DMS53 treated with DMSO at 0.1 percent for 48 hours (cell line): ENCODE data around the gene SAMD11.

Source experiments
- DNase-seq: peaks from one replicate; lab custom pipeline; 2025; ENCODE audit not compliant: unreplicated experiment; lab: John Stamatoyannopoulos, UW

Gene SAMD11

DNA sequence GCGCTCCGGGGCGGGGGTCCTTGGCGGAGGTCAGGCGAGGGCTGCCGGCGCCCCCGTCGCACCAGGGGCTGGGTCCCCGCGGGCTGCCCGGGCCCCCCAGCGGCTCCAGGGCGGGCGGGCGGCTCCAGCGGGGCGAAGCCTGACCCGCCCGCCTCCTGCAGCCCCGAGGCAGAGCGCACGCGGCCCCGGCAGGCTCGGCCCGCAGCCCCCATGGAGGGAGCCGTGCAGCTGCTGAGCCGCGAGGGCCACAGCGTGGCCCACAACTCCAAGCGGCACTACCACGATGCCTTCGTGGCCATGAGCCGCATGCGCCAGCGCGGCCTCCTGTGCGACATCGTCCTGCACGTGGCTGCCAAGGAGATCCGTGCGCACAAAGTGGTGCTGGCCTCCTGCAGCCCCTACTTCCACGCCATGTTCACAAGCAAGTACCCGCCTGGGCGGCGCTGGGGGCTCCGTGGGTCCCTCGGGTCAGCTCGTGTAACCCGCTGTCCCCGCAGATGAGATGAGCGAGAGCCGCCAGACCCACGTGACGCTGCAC, 37.5 kb downstream of the SAMD11 start:
- DNase-seq = no peak

DNA sequence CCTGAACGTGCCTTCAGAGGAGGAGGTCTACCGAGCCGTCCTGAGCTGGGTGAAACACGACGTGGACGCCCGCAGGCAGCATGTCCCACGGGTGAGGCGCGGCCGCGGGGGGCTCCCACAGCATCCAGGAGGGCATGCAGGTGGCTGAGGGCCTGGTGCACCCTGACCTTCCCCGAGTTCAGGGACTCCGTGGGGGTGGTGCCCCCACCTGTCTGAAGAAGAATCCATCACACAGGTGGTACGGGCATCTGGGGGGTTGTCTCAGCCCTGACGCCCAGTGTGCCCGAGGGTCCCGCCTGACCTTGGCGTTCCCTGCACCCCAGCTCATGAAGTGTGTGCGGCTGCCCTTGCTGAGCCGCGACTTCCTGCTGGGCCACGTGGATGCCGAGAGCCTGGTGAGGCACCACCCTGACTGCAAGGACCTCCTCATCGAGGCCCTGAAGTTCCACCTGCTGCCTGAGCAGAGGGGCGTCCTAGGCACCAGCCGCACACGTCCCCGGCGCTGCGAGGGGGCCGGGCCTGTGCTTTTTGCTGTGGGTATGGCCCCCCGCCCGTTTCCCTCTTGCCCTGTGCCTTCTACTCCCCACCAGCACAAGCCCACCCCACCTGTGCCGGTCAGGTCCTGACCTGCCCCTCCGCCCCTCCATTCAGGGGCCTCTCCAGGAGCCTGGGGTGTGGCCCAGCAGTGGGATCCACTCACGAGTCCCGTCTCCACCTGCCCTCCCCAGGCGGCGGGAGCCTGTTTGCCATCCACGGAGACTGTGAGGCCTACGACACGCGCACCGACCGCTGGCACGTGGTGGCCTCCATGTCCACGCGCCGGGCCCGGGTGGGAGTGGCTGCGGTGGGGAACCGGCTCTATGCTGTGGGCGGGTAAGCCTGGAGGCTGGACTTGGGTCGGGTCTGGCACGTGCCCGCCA, 38.9 kb downstream of the SAMD11 start:
- no peak for DNase-seq

DNA sequence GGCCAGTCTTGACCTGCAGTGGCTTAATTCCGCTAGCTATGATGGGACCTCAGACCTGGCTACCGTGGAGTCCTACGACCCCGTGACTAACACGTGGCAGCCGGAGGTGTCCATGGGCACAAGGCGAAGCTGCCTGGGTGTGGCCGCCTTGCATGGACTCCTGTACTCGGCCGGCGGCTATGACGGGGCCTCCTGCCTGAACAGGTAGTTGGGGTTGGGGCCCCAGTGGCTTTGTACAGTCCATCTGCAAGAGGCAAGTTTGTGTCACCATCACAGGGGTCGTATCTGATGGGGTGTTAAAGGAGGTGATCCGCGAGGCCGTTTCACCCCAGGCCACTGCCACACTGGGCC, 39.6 kb downstream of the SAMD11 start:
- no peak for DNase-seq

DNA sequence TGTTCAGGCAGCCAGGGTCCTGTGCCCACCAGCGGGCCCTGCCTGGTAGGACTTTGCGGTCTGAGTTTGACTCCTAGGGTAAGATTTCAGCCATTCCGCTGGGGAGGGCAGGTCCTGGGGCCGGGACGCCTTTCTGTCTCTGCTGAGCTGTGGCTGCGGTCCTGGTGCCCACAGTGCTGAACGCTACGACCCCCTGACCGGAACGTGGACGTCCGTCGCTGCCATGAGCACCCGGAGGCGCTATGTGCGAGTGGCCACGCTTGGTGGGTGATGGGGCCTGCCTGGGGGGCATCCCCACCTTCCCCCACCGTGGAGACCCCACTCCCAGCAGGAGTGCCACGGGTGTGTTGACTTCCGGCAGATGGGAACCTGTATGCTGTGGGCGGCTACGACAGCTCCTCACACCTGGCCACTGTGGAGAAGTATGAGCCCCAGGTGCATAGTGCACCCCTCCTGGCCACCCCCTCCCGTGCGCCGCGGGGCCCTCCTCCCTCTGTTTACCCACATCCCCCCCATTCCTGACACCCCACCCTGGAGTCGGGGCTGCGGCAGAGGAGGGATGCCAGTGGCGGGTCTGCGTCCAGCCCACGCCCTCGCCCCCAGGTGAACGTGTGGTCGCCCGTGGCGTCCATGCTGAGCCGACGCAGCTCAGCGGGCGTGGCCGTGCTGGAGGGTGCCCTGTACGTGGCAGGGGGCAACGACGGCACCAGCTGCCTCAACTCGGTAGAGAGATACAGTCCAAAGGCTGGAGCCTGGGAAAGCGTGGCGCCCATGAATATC, 40.2 kb downstream of the SAMD11 start:
- no peak for DNase-seq

DNA sequence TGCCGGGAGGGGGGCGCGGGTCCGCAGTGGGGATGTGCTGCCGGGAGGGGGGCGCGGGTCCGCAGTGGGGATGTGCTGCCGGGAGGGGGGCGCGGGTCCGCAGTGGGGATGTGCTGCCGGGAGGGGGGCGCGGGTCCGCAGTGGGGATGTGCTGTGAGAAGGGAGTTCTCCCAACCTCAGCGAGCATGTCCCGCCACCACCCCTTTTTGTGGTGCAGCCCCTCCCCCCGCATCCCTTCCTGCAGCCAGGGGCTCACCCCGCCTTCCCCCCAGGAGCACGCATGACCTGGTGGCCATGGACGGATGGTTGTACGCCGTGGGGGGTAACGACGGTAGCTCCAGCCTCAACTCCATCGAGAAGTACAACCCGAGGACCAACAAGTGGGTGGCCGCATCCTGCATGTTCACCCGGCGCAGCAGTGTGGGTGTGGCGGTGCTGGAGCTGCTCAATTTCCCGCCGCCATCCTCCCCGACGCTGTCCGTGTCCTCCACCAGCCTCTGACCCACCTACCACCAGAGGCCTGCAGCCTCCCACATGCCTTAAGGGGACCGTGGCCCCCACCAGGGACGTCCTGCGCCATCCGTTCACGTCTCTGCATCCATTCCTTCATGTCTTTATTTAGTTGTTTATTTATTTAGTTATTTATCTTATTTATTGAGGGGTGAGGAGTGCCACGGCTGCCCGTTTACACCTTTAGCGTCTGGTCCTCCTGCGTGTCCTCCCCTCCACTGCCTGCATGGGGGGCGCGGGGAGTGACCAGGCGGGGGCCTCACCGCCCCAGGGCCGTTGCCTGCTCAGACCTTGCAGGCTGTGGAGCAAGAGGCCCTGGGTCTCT, 41.2 kb downstream of the SAMD11 start:
- DNase-seq = no peak

DNA sequence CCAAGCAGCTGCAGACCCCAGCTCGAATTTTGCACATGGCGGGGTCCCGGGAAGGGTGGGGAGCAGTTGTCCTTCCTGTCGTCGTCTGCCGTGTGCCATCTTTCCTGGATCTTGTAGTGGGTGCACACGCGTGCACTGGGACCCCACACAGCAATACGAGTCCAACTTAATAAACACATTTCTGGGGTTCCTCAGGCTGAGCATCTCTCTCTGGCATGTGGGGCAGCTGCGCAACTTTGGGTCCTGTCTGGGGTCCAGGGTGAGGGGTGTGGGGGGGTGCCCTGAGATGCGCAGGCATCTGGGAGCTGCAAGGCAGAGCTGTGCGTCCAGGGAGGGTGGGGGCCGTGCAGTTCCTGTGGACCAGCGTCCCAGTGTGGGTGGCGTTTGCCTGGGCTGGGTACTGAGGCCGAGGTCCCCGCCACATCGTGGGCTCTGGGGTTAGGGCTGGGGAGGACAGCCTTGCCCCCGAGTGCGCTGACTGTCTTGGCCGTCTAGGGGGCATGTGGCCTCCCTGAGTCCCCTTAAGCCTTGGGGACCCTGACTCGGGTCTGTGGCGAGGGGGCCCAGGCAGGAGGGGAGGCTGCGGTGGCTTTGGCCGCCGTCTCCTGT, 41.9 kb downstream of the SAMD11 start:
- DNase-seq = no peak

DNA sequence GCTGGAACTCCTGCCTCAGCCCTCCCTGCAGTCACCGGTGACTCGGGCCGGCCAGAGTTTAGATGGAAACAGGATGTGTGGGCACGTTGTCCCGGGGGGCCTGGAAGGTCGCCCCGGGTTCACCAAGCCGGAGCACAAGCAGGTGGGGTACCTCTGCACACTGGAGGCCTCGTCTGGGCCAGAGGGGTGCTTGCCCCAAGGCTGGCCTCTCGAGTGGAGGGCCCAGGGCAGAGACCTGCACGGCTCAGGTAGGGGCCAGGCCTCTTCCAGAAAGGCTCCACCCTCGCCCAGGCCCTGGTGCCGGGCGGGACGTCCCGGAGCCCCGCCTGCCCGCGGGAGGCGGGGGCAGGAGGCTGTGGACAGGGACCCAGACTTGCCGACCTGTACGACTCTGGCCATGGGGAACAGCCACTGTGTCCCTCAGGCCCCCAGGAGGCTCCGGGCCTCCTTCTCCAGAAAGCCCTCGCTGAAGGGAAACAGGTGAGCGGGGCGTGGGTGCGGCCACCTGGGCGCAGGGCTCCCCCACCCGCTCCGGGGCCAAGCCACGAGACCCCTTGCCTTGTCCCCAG, 42.5 kb downstream of the SAMD11 start, which contains the start of gene PLEKHN1:
TSS of gene PLEKHN1 (plus strand) at position 348 of the 569 bp plus-strand sequence. CDS start at position 398, 50 bp downstream.
- peak; percentile 53 for DNase-seq

DNA sequence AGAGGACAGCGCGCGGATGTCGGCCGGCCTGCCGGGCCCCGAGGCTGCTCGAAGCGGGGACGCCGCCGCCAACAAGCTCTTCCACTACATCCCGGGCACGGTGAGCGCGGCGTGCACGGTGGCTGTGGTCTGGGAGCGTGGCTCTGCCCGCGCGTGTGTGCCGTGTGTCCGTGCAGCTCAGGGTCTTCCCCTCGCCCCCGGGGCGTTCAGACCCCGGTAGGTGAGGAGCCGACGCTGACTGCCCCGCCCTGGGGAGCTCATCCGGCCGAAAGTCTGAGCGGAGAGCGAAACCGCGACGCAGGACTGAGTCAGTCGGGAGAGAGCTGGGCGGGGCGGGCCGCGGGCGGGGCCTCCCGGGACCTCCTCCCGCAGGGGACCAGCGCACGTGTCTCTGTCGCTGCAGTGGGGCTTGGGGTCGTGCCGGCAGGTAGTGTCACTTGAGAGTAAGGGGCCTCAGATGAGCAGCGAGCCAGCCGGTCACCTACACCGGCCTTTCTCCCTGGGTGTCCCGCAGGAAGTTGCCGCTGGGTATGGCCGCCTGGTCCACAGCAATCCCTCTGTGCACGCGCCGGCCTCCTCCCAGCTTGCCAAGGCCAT, 43.1 kb downstream of the SAMD11 start:
- peak; percentile 45 for DNase-seq

DNA sequence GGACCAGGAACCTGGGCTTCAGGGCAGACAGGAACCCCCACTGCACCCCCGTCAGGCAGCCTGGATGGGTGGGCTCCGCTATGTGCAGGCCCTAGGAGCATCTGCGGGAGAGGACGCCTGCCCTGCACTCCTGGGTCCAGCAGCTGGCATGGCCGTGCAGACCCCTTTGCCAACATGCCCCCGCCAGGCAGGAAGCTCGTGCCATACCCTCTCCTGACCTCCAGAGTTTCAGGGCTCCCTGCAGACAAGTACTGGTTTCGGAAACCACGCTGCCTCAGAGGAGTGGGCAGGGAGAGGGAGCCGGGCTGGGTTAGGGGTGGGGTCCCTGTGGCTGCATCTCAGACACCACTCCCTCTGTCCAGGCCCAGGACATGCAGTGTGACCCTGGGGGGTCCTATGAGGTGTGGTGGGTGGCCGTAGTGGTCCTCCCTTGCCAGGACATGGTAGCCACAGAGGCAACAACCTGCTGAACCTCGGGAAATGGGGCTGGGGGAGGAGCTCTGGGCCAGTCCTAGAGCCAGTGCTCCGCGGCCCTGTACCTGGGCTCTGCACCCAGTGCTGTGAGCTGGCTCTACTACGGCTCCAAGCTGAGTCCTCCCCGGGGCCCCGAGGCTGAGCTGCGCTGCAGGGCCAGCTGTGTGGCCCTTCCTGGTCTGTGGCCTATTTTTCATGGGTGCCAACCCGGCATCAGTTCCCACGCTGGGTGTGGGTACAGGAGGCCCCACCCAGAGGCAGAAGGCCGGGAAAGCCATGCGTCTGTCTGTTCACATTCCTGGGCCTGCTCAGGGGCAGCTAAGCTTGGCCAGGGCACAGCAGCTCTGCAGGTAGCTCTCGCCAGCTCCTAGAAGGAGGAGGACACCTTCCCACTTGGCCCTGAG, 44.0 kb downstream of the SAMD11 start:
- DNase-seq = no peak

DNA sequence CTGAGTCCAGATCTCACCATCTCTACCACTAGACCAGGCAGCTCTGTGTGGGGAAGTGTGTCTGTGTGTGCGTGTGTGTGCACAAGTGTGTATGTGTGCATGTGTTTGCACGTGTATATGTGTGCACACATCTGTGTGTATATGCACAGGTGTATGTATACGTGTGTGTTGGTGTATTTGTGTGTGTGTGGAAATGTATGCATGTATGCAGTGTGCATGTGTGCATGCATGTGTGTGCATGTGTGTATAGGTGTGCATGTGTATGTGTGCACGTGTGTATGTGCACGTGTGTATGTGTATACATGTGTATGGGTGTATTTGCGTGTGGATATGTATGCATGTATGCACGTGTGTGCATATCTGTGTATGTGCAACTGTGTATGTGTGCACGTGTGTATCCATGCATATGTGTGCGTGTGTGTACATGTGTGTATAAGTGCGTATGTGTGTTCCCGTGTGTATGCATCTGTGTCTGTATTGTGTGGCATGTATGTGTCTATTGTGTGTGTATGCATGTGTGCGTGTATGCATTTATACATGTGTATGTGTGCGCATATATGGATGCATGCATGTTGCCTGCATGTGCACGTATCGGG, 45.6 kb downstream of the SAMD11 start:
- DNase-seq = no peak

DNA sequence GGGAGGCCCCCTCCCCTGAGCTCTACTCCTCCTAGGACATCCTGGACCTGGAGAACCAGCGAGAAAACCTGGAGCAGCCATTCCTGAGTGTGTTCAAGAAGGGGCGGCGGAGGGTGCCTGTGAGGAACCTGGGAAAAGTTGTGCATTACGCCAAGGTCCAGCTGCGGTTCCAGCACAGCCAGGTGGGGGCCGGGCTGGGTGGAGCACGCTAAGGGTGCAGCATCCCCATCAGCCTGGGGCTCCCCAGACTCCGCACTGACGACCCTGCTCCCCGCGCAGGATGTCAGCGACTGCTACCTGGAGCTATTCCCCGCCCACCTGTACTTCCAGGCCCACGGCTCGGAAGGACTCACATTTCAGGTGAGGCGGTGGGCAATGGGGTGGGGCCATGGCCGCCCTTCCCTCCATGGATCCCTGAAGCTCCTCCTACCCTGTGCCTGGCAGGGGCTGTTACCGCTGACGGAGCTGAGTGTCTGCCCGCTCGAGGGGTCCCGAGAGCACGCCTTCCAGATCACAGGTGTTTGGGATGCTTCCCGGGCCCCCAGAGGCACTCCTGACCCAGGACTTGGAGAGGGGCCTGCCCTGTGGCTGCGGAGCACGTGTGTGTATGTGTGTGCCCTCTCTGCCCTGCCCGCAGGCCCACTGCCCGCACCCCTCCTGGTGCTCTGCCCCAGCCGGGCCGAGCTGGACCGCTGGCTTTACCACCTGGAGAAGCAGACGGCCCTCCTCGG, 46.7 kb downstream of the SAMD11 start:
- DNase-seq = no peak

DNA sequence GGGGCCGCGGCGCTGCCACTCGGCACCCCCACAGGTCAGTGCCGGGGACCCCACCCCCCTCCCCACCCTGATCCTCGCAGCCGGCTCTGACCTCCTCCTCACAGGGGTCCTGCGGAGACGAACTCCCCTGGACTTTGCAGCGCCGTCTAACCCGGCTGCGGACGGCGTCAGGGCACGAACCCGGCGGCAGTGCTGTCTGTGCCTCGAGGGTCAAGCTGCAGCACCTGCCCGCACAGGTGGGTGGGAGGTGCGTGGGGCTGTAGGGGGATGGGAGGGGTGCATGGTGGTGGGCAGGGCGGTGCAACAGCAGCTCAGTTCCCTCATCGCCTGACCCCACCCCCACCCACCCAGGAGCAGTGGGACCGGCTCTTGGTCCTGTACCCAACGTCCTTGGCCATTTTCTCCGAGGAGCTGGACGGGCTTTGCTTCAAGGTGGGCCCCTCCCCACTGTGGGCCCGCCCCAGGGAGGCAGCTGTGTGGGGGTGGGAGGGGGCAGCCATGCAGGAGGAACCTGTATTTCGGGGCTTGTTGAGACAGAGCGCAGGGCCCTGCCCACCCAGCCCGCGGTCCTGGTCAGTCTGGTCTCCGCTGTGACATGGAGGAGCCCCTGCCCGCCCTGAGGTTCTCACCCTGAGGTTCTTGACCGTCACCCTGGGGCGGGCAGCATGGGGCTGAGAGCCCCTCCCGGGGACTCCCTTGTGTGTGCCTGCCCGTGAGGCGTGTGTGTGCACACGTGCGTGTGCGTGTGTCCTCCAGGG, 47.4 kb downstream of the SAMD11 start:
- DNase-seq = no peak

DNA sequence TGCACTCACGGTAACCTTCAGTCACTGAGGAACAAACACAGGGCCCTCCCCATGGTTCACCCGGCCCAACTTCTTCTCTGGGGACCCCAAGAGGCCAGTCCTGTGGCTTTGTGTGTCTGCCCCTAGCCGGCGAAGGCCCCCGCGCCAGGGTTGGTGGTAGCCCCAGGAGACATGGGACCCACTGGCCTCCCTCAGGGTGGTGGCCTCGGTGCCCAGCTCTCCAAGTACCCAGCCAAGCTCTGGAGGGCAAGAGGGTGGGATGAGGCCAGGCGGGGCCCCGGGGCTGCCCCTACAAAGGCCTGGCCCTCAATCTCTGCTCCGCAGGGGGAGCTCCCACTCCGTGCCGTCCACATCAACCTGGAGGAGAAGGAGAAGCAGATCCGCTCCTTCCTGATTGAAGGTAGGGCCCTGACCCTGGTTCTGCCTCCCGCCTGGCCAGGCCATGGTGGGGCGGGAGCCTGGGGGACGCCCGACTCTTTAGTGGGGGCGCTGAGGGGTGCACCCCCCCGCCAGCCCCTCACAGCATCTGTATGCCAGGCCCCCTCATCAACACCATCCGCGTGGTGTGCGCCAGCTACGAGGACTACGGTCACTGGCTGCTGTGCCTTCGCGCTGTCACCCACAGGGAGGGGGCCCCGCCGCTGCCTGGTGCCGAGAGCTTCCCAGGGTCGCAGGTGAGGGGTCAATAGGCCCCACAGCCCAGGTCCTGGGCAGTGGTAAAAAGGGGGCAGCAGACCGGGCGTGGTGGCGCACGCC, 48.2 kb downstream of the SAMD11 start:
- no peak for DNase-seq

DNA sequence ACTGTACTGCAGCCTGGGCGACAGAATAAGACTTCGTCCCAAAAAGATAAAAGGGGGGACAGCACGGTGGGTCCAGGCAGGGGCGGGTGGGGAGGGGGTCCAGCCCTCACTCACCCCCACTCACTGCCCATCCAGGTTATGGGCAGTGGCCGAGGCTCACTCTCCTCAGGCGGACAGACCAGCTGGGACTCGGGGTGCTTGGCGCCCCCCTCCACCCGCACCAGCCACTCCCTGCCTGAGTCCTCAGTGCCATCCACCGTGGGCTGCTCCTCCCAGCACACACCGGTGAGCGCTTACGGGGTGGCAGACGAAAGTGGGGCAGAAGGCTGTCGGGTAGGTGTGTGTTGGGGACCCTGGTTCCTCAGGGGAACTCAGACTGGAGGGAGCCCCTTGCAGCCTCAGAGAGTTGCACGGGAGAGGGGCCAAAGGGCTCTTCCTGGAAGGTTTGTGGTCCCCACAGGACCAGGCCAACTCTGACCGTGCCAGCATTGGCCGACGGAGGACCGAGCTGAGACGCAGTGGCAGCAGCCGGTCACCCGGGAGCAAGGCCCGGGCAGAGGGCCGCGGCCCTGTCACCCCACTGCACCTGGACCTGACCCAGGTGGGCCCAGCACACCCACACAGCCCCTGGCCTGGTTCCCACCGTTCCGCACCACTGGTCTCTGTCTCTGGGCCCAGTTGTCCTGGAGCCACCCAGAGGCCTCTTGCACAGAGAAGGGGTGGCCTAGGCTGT, 49.2 kb downstream of the SAMD11 start:
- DNase-seq = no peak

DNA sequence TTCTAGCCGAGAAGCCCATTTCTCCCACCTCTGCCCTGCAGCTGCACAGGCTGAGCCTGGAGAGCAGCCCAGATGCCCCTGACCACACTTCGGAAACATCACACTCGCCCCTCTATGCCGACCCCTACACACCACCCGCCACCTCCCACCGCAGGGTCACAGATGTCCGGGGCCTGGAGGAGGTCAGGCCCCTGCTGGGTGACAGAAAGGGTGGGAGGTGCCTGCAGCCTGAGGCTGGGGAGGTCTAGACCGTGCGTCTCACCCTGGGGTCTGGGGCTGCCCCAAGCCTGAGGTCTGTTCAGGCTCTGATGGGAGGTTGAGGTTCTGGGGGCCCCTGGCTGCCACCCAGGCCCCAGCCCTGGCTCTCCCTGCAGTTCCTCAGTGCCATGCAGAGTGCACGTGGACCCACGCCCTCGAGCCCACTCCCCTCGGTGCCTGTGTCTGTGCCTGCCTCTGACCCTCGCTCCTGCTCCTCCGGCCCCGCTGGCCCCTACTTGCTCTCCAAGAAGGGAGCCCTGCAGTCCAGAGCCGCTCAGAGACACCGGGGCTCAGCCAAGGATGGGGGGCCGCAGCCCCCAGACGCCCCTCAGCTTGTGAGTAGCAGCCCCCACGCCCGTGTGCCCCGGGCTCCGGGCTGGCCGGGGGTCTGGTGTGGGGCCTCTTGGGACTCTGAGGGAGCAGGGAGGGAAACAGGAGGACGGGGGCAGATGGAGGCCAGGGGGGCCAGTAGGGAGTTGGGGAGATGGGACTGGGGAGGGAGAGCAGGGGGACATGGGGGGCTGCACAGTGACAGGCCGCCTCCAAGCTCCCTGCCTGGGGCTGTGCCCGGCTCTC, 50.0 kb downstream of the SAMD11 start:
- no peak for DNase-seq
